MM.1S (cell line): ENCODE results near the gene NR6A1.

ENCODE experiments used
- DNase-seq: peaks from one replicate; pipeline ENCODE4 v3.0.0-alpha.2; 2015
- H2AFZ ChIP-seq: fragments of 300-600 bp; sonication (generic); 2 replicates; pipeline ENCODE4 v1.6.0; 2016; ENCODE audit warnings: antibody characterized with exemption, low read length
- H3F3A ChIP-seq: fragments of 300-600 bp; sonication (generic); 2 replicates; pipeline ENCODE4 v1.6.1; 2016; ENCODE audit warnings: mild to moderate bottlenecking, antibody characterized with exemption, low read length, moderate library complexity, mixed read lengths; ENCODE audit not compliant: insufficient read depth
- H3K27ac ChIP-seq: fragments of 300-600 bp; sonication (generic); 2 replicates; pipeline ENCODE4 v1.5.1; 2016; ENCODE audit warnings: mild to moderate bottlenecking, low read length
- H3K27me3 ChIP-seq: fragments of 300-600 bp; sonication (generic); replicated peaks from 2 replicates; pipeline ENCODE4 v1.6.0; 2016; ENCODE audit warnings: low read length; ENCODE audit not compliant: insufficient read depth
- H3K36me3 ChIP-seq: fragments of 300-600 bp; sonication (generic); replicated peaks from 2 replicates; pipeline ENCODE4 v1.6.1; 2016; ENCODE audit warnings: mild to moderate bottlenecking, low read length, mixed read lengths; ENCODE audit not compliant: insufficient read depth
- H3K4me1 ChIP-seq: fragments of 300-600 bp; sonication (generic); 2 replicates; pipeline ENCODE4 v1.6.1; 2016; ENCODE audit warnings: low read length, mixed read lengths
- H3K4me2 ChIP-seq: fragments of 300-600 bp; sonication (generic); 2 replicates; pipeline ENCODE4 v1.6.0; 2016; ENCODE audit warnings: low read depth, low read length
- H3K4me3 ChIP-seq: fragments of 300-600 bp; sonication (generic); 2 replicates; pipeline ENCODE4 v1.5.1; 2016; ENCODE audit warnings: low read length, mixed read lengths
- H3K79me2 ChIP-seq: fragments of 300-600 bp; sonication (generic); 2 replicates; pipeline ENCODE4 v1.6.1; 2016; ENCODE audit warnings: mixed run types, low read length, mixed read lengths
- H3K9ac ChIP-seq: fragments of 300-600 bp; sonication (generic); 2 replicates; pipeline ENCODE4 v1.6.1; 2016; ENCODE audit warnings: low read length, mixed read lengths
- H3K9me2 ChIP-seq: fragments of 300-600 bp; sonication (generic); replicated peaks from 2 replicates; pipeline ENCODE4 v1.6.1; 2016; ENCODE audit warnings: mild to moderate bottlenecking, low read length, mixed read lengths; ENCODE audit not compliant: insufficient read depth
- H3K9me3 ChIP-seq: fragments of 300-600 bp; sonication (generic); replicated peaks from 2 replicates; pipeline ENCODE4 v1.6.1; 2016; ENCODE audit warnings: mild to moderate bottlenecking, low read length, mixed read lengths; ENCODE audit not compliant: insufficient read depth
- H4K20me1 ChIP-seq: fragments of 300-600 bp; sonication (generic); 2 replicates; pipeline ENCODE4 v1.6.1; 2016; ENCODE audit warnings: mild to moderate bottlenecking, low read length, moderate library complexity, mixed read lengths; ENCODE audit not compliant: insufficient read depth
- CTCF ChIP-seq: fragments of 300-600 bp; sonication (generic); IDR thresholded peaks from 2 replicates; pipeline ENCODE4 v1.5.1; 2016; ENCODE audit warnings: antibody characterized with exemption, low read length, mixed read lengths
- EZH2 ChIP-seq: fragments of 300-600 bp; sonication (generic); optimal IDR thresholded peaks from 2 replicates; pipeline ENCODE3; 2017; ENCODE audit warnings: low read depth, mild to moderate bottlenecking, antibody characterized with exemption, low read length, mixed read lengths
- EZH2phosphoT487 ChIP-seq: fragments of 300-600 bp; sonication (generic); IDR thresholded peaks from 2 replicates; pipeline ENCODE4 v1.6.1; 2018; ENCODE audit warnings: antibody characterized with exemption, low read length

Gene NR6A1

GRCh38 chr9:124673063-124673462, 98.0 kb downstream of the NR6A1 start:
- DNase-seq, result no peak
- H3K9me2 ChIP-seq, result no peaks in the 10 kb centered on the region
- no peaks in the 10 kb centered on the region for H4K20me1 ChIP-seq
- no peaks in the 10 kb centered on the region for H3K4me1 ChIP-seq
- no peaks in the 10 kb centered on the region for H3K79me2 ChIP-seq
- no peak for TF ChIP-seq CTCF
- TF ChIP-seq EZH2, result no peak
- TF ChIP-seq EZH2phosphoT487, result no peak
- no peak overlapping the region for H3K9ac ChIP-seq
- no peak overlapping the region for H3K27ac ChIP-seq
- no peak overlapping the region for H3K4me2 ChIP-seq
- no peaks in the 10 kb centered on the region for H3F3A ChIP-seq
- H3K9me3 ChIP-seq, result no peaks in the 10 kb centered on the region
- H2AFZ ChIP-seq, result no peak overlapping the region
- no peaks in the 10 kb centered on the region for H3K27me3 ChIP-seq
- H3K36me3 ChIP-seq, result no peaks in the 10 kb centered on the region
- H3K4me3 ChIP-seq, result no peak overlapping the region

GRCh38 chr9:124671861-124672260, 99.2 kb downstream of the NR6A1 start:
- no peaks in the 10 kb centered on the region for H3K9me3 ChIP-seq
- H3F3A ChIP-seq, result no peaks in the 10 kb centered on the region
- no peaks in the 10 kb centered on the region for H4K20me1 ChIP-seq
- H3K27me3 ChIP-seq, result no peaks in the 10 kb centered on the region
- no peak for DNase-seq
- no peaks in the 10 kb centered on the region for H3K9me2 ChIP-seq
- H3K4me1 ChIP-seq, result no peaks in the 10 kb centered on the region
- no peak overlapping the region for H3K4me3 ChIP-seq
- TF ChIP-seq EZH2phosphoT487 (no peak), EZH2 (no peak), CTCF (no peak)
- H3K4me2 ChIP-seq, result no peak overlapping the region
- H3K79me2 ChIP-seq, result no peaks in the 10 kb centered on the region
- no peak overlapping the region for H3K9ac ChIP-seq
- no peak overlapping the region for H3K27ac ChIP-seq
- H2AFZ ChIP-seq, result no peak overlapping the region
- H3K36me3 ChIP-seq, result no peaks in the 10 kb centered on the region

GRCh38 chr9:124666642-124667041, 104.5 kb downstream of the NR6A1 start:
- no peaks in the 10 kb centered on the region for H3K27me3 ChIP-seq
- DNase-seq, result no peak
- no peak overlapping the region for H3K27ac ChIP-seq
- H3K4me1 ChIP-seq, result no peaks in the 10 kb centered on the region
- no peaks in the 10 kb centered on the region for H3K9me2 ChIP-seq
- H3K4me2 ChIP-seq, result no peak overlapping the region
- TF ChIP-seq CTCF, result no peak
- TF ChIP-seq EZH2, result no peak
- no peak for TF ChIP-seq EZH2phosphoT487
- no peaks in the 10 kb centered on the region for H3K79me2 ChIP-seq
- H4K20me1 ChIP-seq, result no peaks in the 10 kb centered on the region
- no peak overlapping the region for H3K9ac ChIP-seq
- H3F3A ChIP-seq, result no peaks in the 10 kb centered on the region
- H2AFZ ChIP-seq, result no peak overlapping the region
- H3K36me3 ChIP-seq, result no peaks in the 10 kb centered on the region
- H3K9me3 ChIP-seq, result no peaks in the 10 kb centered on the region
- H3K4me3 ChIP-seq, result no peak overlapping the region
